ENCODE results near the gene ITPRIP.

Gene ITPRIP

DNA sequence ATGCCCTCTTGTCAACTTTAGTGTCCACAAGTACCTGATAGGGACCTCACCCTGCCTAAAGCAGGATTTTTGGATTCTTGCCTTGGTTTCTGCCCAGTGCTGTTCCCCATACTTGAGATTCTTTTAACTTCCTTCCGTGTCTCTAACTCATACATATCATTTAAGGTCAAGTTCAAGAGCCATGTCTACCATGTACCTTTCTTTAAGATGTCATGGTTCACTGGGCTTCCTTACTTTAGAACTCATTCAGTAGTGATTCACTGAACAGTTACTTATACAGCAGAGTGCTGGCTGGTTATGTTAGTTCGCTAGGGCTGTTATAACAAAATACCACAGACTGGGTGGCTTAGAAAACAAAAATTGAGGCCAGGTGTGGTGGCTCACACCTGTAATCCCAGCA lies 10.3 kb upstream of the ITPRIP start:
- H3K4me3 ChIP-seq (ENCODE audit: low read depth, low read length) = no peak overlapping the region
- TF ChIP-seq CTCF (IDR thresholded peaks at IDR 0.05; ENCODE audit: low read depth, low read length) = no peak

- H3K4me3 ChIP-seq (ENCODE audit: low read depth, low read length) = no peak overlapping the region
- no peak for TF ChIP-seq CTCF (IDR thresholded peaks at IDR 0.05; ENCODE audit: low read depth, low read length)
These were observed 9.2 kb upstream of the ITPRIP start for GRCh38 chr10:104347295-104348045.

DNA sequence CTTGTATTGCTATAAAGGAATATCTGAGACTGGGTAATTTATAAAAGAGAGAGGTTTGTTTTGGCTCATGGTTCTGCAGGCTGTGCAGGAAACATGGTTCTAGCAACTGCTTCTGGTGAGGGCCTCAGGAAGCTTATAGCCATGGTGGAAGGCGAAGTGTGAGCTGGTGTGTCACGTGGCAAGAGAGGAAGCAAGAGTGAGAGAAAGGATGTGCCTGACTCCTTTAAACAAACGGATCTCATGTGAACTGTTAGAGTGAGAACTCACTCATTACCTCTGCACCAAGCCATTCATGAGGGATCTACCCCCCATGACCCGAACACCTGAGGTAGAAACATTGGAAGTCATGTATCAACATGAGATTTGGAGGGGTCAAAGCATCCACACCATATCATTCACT lies 7.7 kb upstream of the ITPRIP start:
- no peak overlapping the region for H3K4me3 ChIP-seq (ENCODE audit: low read depth, low read length)
- no peak for TF ChIP-seq CTCF (IDR thresholded peaks at IDR 0.05; ENCODE audit: low read depth, low read length)

DNA sequence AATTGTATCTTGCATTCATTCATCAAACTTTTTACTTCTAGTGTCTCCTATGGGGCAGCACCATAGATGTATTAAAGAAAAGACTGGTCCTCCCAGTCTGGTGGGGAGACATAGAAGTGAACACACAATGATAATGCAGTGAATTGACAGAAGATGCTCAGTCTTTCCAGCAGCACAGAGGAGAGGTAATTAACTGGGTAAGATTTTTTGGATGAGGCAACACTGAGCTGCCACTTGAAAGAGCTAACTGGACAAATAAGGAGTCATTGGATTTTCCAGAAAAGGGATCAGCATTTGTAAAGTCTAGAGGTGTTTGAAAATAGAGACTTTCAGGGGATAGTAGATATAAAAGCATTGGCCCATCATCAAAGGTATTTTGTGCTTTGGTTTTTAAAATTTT lies 7.2 kb upstream of the ITPRIP start:
- H3K4me3 ChIP-seq (ENCODE audit: low read depth, low read length) = no peak overlapping the region
- no peak for TF ChIP-seq CTCF (IDR thresholded peaks at IDR 0.05; ENCODE audit: low read depth, low read length)

DNA sequence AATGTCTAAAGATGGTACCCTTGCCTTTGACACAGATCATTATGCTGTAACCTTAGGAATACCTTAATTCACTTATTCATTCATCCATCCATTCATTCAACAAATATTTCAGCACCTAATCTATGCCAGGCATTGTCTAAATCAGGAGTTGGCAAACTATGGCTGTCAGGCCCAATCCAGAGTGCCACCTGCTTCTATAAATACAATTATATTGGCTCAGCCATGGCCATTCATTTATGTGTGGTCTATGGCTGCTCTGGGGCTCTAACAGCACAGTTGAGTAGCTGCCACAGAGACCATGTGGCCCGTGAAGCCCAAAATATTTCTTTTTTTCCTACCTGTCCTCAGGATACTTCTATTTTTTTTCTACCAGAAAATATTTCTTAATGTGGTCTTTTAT lies 6.0 kb upstream of the ITPRIP start:
- TF ChIP-seq CTCF (IDR thresholded peaks at IDR 0.05; ENCODE audit: low read depth, low read length) = no peak

GRCh38 chr10:104342941-104343411 lies 4.7 kb upstream of the ITPRIP start:
- no peak overlapping the region for H3K4me3 ChIP-seq (ENCODE audit: low read depth, low read length)
- TF ChIP-seq CTCF (IDR thresholded peaks at IDR 0.05; ENCODE audit: low read depth, low read length) = no peak

More for the DNA sequence above, 6.0 kb upstream of the ITPRIP start:
- no peak overlapping the region for H3K4me3 ChIP-seq (ENCODE audit: low read depth, low read length)

DNA sequence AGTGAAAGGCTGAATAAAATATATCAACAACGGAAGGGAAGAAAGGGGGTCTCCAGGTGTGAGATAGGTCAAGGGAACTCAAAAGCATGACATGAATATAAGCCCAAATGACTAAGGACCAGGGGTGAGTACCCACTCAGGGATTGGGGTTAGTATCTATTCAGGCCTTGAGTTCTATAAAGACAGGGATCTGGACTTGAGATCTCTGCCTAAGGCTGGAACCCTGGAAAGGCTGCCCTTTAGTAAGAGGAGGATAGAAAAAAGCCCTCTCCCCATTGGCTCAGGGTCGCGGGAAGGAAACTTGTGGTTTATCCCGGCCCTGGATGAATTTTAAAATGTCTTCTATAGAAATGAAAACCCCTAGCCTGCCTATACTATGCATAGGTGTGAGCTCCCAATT lies 2.4 kb upstream of the ITPRIP start:
- TF ChIP-seq CTCF (IDR thresholded peaks at IDR 0.05; ENCODE audit: low read depth, low read length) = no peak
- no peak overlapping the region for H3K4me3 ChIP-seq (ENCODE audit: low read depth, low read length)
